Measurements from ENCODE around the gene POC1B.
"Not testable (repeated sequence)": the region's sequence is repeated elsewhere in the genome, so short reads cannot be mapped to it uniquely, and the experiment has no call there.

Gene POC1B

DNA sequence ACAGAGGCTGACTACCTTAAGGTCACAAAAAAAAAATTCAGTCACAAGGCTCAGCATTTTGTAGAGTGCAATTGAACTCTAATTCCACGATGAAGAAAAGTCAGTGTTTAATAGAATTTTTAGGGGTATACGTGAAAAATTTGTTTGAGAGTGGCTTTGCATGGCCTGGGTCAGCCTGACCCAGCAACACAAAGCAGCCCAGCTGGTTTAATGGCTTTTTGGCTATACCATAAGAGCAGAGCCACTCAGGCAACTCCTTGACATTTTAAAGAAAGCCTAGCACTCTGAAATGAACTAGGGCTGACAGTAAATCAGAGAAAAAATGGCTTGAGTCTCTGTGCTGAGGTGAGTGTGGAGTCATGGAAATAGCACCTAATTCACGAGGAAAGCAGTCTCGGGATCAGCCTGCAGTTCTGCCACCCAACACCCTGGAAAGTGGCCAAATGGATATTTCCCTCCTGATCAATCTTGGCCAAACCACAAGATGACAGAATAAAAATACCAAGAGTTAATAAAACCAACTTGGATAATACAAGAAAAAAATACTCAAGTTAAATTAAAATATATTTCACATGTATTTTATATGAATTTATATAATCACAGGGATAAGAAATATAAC, 60.8 kb downstream of the POC1B start:
- DNase-seq (ENCODE audit: low read depth), result no peak

DNA sequence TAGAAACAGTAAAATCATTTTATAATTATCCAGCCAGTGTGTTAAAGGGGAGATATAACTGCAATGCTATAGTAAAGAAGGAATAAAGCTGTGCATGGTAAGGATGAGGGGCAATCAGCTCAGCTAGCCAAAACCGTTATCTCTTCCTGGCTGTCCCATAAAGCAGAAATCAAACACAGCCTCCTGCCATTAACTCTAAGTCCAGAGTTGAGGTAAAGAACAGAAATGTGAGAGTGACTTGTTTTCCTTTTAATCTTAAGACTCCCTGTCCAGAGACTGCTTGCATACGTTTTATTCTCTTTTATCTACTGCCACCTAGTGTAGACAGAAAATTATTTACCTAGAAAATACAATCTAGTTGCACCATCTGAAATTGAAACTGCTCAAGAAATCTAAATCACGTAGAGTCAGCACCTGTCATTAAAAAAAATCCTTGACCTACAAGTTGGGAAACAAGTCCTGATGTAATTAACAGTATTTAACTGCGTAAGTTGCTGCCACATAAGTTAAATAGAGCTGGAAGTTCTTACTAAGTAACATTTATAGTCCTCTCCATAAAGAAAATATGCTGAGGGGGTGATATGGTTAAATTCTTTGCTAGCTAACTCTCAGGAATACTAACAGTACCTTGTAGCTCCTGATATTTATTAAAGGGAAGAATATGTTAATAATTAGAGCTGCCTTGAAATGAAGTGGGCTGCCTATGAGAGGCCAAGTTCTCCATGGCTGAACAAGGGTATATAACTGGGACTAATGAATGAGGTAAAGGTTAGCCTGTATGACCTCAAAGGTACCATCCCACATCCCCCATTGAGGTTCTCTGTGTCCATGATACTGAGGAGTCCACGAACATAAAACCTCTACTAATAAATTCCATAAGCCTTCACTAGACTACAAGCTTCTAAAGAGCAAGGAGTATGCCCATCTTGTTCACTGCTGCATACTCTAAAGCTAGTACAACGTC, 63.9 kb downstream of the POC1B start:
- no peak for DNase-seq (ENCODE audit: low read depth)

GRCh38 chr12:89461190-89461589, 64.7 kb downstream of the POC1B start:
- DNase-seq (ENCODE audit: low read depth), result no peak

DNA sequence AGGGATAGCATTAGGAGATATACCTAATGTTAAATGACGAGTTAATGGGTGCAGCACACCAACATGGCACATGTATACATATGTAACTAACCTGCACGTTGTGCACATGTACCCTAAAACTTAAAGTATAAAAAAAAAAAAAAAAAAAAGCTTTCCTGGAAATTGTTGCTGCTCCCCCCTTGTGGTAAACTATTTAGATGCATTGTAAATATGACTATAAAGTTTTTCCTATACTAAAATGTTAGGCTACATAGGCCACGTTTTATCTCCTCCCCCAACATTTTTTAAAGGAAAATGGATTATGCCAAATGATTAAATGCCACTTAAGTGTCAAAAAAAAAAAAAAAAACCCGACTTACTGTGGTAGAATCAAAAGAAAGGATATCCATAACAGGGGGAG, 66.6 kb downstream of the POC1B start:
- not testable (repeated sequence) for DNase-seq (ENCODE audit: low read depth)

- no peak for DNase-seq (ENCODE audit: low read depth)
Measured at GRCh38 chr12:89456565-89456964, 69.3 kb downstream of the POC1B start.

DNA sequence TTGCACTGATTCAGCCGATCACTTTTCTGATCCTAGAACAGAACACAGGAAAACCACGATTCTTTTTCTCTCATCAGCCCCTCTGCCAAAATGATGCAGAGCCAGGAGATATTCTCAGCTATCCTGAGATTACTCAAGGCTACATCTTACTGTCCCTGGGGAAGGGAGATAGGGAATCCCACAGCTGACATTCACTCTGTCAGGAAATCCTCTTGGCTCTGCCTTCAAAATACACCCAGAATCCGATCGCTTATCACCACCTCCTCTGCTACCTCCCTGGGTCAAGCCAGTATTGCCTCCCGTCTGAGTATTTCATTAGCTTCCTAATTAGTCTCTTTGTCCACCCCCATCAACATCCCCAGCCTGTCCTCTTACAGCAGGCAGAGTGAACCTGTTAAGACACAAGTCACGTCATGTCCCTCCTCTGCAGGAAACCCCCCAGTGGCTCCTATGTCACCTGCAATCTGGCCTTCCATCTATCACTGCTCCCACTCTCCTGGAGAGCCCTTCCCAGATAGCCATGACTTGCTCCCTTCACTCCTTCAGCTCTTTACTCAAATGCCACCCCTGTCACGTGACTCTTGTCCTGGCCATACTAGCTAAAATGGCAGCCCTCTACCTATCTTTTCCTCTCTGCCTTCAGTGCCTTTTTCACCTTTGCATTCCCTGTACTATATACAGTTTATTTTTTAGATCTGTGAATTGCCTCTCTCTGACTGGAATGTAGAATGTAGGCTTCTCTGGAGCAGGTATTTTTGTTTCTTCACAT, 71.6 kb downstream of the POC1B start:
- DNase-seq (ENCODE audit: low read depth), result no peak

DNA sequence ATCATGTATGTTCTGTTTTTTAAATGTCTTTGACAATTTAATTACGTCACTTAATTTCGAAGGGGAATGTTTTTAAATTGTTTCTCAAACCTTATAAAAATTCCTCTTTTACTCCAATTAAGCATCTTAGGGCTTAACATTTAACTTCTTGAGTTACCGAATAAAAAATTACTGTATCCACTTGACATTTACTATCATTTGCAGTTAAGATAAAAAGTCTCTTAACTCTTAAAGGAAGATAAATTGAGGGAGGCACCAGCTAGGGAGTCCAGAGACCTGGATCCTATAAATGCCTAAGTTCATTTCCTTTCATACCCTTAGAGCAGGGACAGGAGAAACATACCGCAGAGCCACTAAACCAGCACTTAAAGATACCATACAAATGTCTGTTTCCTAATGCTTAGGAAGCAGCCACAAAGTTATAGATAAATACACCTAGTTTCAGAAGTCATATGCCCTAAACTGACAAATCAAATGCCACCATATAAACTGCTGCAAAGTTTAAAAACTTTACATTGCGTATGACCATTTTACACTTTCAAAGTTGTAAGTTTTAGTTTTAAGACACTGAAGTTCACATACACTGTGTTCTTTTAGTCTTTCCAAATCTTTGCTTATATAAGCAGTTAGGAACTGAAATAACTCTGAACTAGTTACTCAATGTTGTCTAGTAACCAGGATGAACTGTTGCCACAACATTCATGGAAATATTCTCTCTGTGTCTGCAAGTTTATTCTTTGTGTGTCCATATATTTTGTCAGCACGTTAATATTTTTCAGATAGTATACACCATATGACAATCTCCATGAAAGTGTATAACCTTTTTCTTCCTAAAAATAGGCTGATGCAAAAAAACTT, 72.5 kb downstream of the POC1B start:
- DNase-seq (ENCODE audit: low read depth), result no peak

DNA sequence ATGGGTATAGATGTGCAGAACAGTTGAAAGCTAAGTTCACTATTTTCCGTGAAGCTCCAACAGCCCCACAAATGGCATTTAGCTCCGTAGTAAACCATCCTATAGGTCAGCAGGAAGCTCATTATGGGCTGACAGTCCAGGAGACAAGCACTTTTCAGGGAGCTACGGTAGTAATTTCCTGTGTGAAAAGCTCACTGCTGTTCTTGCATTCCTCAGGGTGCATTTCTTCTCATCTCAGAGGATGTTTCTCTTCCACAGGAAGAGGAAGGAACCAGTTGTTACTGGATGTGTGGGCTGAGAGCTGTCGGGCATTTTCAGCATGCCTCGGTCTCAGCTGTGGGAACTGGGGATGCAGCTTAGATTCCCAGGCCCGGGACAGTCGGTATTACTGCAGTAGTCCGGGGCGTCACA, 74.0 kb downstream of the POC1B start:
- DNase-seq (ENCODE audit: low read depth), result no peak

- DNase-seq (ENCODE audit: low read depth), result no peak
Measured at GRCh38 chr12:89450907-89451306, 74.9 kb downstream of the POC1B start.

- DNase-seq (ENCODE audit: low read depth), result no peak
Measured at GRCh38 chr12:89448951-89449371, 76.9 kb downstream of the POC1B start.

DNA sequence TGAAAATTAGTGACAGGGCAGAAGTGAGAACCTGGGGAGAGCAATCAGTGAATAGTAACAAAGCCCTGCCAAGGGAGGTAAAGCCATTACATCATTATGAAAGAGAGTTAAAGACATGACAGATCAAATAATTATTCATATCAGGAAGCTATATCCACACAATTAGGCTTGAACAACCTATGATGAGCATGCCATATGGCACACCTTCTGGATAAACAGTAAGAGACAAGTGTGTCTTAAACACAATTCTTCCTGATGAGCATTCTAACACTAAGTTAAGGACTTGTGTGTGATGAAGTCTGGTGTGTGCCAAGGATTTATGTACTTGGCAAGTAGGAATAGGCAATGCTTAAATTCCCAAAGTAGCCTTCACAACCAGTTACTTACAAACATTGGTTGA, 77.3 kb downstream of the POC1B start:
- DNase-seq (ENCODE audit: low read depth), result no peak

DNA sequence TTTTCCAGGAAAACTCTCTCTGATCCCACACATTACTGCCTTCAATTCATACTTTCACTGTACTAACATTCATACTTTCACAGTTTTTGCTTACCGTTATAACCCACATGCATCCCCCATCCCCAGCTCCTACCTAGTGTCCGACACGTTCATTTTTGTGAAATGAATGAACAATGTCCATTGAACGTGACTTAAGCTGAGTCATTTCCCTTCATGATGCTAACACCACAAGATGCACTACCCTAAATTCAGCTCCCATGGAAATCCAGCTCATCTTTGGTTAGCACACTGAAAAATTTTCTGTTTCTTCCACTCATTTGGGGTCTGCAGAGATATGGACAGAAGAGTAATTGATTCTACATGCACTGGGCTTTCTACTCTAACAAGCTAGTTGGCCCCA, 85.9 kb downstream of the POC1B start:
- no peak for DNase-seq (ENCODE audit: low read depth)

- DNase-seq (ENCODE audit: low read depth), result no peak
Measured at GRCh38 chr12:89437231-89437630, 88.6 kb downstream of the POC1B start.

DNA sequence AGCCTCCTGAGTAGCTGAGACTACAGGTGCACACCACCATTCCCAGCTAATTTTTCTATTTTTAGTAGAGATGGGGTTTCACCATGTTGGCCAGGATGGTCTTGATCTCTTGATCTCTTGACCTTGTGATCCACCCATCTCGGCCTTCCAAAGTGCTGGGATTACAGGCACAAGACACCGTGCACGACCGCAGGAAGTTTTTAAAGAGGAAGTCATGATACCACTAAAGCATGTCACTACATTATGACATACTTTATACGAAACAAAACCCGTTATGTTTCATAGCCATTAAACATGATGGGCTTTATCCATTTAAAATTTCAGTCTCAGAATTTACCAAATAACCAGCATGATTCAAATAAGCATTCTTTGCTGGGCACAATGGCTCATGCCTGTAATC, 89.8 kb downstream of the POC1B start:
- no peak for DNase-seq (ENCODE audit: low read depth)

GRCh38 chr12:89433634-89434033, 92.2 kb downstream of the POC1B start:
- DNase-seq (ENCODE audit: low read depth), result no peak

DNA sequence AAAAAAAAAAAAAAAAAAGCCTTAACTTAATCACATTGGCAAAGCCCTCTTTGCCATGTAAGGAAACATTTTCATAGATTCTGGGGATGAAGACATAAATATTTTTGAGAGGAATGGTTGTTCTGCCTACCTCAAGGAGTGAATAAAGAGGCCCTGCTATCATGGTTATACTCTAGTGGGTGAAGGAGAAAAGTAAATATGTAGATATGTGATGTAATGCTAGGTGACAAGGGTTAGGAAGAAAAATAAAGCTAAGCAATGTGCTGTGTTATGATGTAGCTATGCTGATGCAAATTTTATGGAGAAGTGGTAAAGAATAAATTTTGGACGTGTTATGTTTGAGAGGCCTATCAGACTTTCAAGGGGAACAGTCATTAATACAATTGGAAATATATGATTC, 93.5 kb downstream of the POC1B start:
- DNase-seq (ENCODE audit: low read depth), result no peak

GRCh38 chr12:89429528-89429927, 96.3 kb downstream of the POC1B start:
- no peak for DNase-seq (ENCODE audit: low read depth)

DNA sequence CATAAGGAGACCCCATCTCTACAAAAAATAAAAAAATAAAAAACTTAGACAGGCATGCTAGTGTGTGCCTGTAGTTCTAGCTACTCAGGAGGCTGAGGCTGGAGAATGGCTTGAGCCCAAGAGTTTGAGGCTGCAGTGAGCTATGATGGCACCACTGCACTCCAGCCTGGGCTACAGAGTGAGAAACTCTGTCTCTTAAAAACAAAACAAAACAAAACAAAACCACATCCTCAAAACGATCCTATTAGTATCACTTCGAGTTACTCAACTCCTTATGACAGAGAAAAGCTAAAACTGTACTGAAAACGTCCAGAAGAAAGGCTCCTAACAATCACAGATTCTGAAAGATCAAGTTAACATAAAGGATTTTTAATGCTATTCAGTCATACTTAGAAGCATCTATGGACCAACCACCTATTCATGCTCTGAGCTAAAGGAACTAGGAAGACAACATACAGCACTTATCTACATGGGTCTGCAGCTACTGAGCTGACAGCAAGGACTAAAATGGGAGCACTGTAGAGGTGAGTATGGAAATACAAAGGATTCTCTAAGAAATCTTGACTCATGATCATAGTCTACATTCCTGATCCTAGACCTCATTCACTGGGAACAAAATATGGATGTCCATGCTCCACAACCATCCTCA, 98.2 kb downstream of the POC1B start:
- no peak for DNase-seq (ENCODE audit: low read depth)

- DNase-seq (ENCODE audit: low read depth), result no peak
Measured at GRCh38 chr12:89424846-89425245, 101.0 kb downstream of the POC1B start.

DNA sequence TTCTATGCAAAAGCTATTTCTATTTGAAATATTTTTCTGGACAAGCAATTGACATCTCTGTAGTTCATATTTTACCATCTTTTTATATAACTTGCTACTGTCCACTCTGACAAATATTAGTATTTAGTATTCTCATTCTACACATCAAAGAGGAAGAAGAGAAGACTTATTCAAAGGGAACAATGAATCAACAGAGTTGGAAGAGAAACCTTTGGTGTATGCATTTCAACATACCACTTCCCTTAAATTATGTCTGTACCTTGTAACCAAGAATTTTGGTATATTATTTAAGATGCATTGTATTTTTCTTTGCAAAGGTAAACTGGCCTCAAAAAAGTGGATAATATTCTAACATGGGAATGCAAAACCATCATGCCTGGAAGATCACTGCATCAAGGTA, 101.5 kb downstream of the POC1B start:
- no peak for DNase-seq (ENCODE audit: low read depth)

Measured in activated T-cell treated with anti-CD3 and anti-CD28 coated beads for 1 hour (primary cell).